ENCODE results near the gene PGAP2. TPM values are rescaled to one million over a fixed set of nuclear protein-coding genes. Genes with fewer than 3 reads are reported as not detected.

The PGAP2 gene
- total and polyA plus RNA-seq, 2 of the 13 experiments (the other 11 are each of a cell fraction or from before 2014, with no cell fraction given), result 21.5 to 47.8 TPM

DNA sequence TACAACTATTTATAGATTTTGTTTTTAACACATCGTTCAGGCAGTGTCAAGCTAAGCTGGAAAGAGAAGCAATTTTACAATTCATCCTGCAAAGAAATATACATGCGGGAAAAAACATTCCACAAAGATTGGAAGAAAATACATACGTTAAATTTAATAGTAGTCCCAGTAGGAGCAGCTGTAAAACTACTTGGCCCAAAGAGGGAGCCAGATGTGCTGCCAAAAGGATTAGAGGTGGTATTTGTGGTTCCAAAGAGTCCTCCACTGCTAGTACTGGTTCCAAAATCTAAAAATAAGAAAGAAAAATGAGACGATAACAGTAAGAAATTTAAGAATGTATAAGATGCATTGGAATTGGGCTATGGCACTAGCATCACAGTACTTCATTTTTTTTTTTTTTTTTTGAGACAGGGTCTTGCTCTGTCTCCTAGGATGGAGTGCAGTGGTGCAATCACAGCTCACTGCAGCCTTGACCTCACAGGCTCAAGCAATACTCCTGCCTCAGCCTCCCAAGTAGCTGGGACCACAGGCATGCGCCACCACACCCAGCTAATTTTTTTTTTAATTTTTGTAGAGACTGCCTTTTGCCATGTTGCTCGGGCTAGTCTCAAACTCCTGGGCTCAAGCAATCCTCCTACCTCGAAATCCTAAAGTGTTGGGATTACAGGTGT lies 32.5 kb upstream of the PGAP2 start:
- no TSS peak for BruUV-seq (replicated peaks)
- FAIRE-seq (no peak), ATAC-seq (no peak), DNase-seq (ENCODE audit: low spot score) (no peak)
- TF ChIP-seq, protein P1, sequence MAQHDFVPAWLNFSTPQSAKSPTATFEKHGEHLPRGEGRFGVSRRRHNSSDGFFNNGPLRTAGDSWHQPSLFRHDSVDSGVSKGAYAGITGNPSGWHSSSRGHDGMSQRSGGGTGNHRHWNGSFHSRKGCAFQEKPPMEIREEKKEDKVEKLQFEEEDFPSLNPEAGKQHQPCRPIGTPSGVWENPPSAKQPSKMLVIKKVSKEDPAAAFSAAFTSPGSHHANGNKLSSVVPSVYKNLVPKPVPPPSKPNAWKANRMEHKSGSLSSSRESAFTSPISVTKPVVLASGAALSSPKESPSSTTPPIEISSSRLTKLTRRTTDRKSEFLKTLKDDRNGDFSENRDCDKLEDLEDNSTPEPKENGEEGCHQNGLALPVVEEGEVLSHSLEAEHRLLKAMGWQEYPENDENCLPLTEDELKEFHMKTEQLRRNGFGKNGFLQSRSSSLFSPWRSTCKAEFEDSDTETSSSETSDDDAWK (CRISPR knock-in tag; IDR thresholded peaks at IDR 0.05), result no peak
- TF ChIP-seq MAF1 (CRISPR knock-in tag; IDR thresholded peaks at IDR 0.05; ENCODE audit: borderline replicate concordance), result no peak
- no peak for TF ChIP-seq YEATS2 (CRISPR knock-in tag; IDR thresholded peaks at IDR 0.05; ENCODE audit: borderline replicate concordance)
- no peak for TF ChIP-seq NONO (IDR thresholded peaks at IDR 0.05)
- no peak for TF ChIP-seq NONO (CRISPR knock-in tag; conservative IDR thresholded peaks at IDR 0.05)
- TF ChIP-seq POLR2A (IDR thresholded peaks at IDR 0.05; ENCODE audit: insufficient read depth in 1 of 2, low read depth in 2 of 2, low read length in 2 of 2), result no peak
- TF ChIP-seq, protein P2, sequence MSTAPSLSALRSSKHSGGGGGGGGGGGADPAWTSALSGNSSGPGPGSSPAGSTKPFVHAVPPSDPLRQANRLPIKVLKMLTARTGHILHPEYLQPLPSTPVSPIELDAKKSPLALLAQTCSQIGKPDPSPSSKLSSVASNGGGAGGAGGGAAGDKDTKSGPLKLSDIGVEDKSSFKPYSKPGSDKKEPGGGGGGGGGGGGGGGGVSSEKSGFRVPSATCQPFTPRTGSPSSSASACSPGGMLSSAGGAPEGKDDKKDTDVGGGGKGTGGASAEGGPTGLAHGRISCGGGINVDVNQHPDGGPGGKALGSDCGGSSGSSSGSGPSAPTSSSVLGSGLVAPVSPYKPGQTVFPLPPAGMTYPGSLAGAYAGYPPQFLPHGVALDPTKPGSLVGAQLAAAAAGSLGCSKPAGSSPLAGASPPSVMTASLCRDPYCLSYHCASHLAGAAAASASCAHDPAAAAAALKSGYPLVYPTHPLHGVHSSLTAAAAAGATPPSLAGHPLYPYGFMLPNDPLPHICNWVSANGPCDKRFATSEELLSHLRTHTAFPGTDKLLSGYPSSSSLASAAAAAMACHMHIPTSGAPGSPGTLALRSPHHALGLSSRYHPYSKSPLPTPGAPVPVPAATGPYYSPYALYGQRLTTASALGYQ (CRISPR knock-in tag; IDR thresholded peaks at IDR 0.05), result no peak
- no peak for TF ChIP-seq SMAD3 (CRISPR knock-in tag; IDR thresholded peaks at IDR 0.05)
- TF ChIP-seq, protein P3, sequence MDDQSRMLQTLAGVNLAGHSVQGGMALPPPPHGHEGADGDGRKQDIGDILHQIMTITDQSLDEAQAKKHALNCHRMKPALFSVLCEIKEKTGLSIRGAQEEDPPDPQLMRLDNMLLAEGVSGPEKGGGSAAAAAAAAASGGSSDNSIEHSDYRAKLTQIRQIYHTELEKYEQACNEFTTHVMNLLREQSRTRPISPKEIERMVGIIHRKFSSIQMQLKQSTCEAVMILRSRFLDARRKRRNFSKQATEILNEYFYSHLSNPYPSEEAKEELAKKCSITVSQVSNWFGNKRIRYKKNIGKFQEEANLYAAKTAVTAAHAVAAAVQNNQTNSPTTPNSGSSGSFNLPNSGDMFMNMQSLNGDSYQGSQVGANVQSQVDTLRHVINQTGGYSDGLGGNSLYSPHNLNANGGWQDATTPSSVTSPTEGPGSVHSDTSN (CRISPR knock-in tag; IDR thresholded peaks at IDR 0.05; ENCODE audit: borderline replicate concordance), result no peak
- H3K4me2 ChIP-seq (ENCODE audit: low read depth, low read length), result no peak overlapping the region
- intact Hi-C loops (cut with micrococcal nuclease; ENCODE audit: unreplicated experiment) (loop anchor here (2.0 kb wide), 1 partner anchor 33 kb away; the partner anchor contains the start of gene PGAP2), in situ Hi-C loops (cut with HindIII; ENCODE audit: extremely low pct_ligation_motif_present, low pct_unique_long_range_greater_than_20kb) (no loop called here)
- WGBS (ENCODE audit: low lambda C conversion rate), result 97% methylated on average over 7 of the region's 7 CpGs
- no peak overlapping the region for H2AFZ ChIP-seq (ENCODE audit: low read length)
- CTCF ChIA-PET (ENCODE audit: low intra/inter-chr PET ratio, low total read pairs), result no interaction called here
- no peak overlapping the region for H3K27ac ChIP-seq (ENCODE audit: extremely low read length, insufficient read depth, low read length)
- POLR2A ChIA-PET, result interaction anchor here (0.9 kb wide), 1 partner anchor 22 kb away, joined by 3 read pairs; no protein-coding TSS in a partner anchor
- no peak overlapping the region for H3K4me3 ChIP-seq (replicated peaks in 1 of 3; ENCODE audit: insufficient read depth in 1 of 3, low read depth in 2 of 3, low read length in 3 of 3)
- no peaks in the 10 kb centered on the region for H3K27me3 ChIP-seq (ENCODE audit: control insufficient read depth in 1 of 2, insufficient read depth in 2 of 2, low read length in 2 of 2)
- no peaks in the 10 kb centered on the region for H3K9me3 ChIP-seq (ENCODE audit: low read length)
- H3K79me2 ChIP-seq (ENCODE audit: insufficient read depth, low read length), result peaks cover 2% of the 10 kb centered on the region
- no peaks in the 10 kb centered on the region for H3K4me1 ChIP-seq (ENCODE audit: insufficient read depth, low read length)
- H4K20me1 ChIP-seq (ENCODE audit: insufficient read depth, low read length), result no peaks in the 10 kb centered on the region
- peaks cover 24 to 80% of the 10 kb centered on the region in 2 experiments for H3K36me3 ChIP-seq (replicated peaks in 1 of 2; ENCODE audit: control insufficient read depth in 1 of 2, insufficient read depth in 2 of 2, low read length in 2 of 2)
- no peak overlapping the region for H3K9ac ChIP-seq (ENCODE audit: insufficient read depth, low read depth, low read length)

All from HepG2 (cell line).